Calu3 (cell line): Measurements from ENCODE around the gene AVPR2. TPM values are rescaled to one million over a fixed set of nuclear protein-coding genes. Genes with fewer than 3 reads are reported as not detected.

Experiments
- BruUV-seq: library from RNA; stranded (reverse); fragments of 400-500 nt; replicated peaks from 2 replicates; lab custom pipeline; 2021; lab: Mats Ljungman, UMichigan
- CTCF ChIA-PET: fragments of 300-600 bp; sonication (Branson Sonifier 250); formaldehyde crosslinking; loops from one replicate; lab custom pipeline; 2022; ENCODE audit warnings: antibody characterized with exemption; lab: Charles Lee
- DNase-seq: peaks from one replicate; pipeline ENCODE4 v3.0.0; 2022
- H3K27ac Mint-ChIP-seq: one replicate; pipeline ENCODE4 v1.8.0; 2022; ENCODE audit warnings: mixed read lengths; ENCODE audit not compliant: unreplicated experiment
- H3K27me3 Mint-ChIP-seq: one replicate; pipeline ENCODE4 v1.8.0; 2022; ENCODE audit warnings: mixed read lengths; ENCODE audit not compliant: unreplicated experiment
- H3K36me3 Mint-ChIP-seq: one replicate; pipeline ENCODE4 v1.8.0; 2022; ENCODE audit warnings: mild to moderate bottlenecking, moderate library complexity, mixed read lengths; ENCODE audit not compliant: insufficient read depth, unreplicated experiment
- H3K4me1 Mint-ChIP-seq: one replicate; pipeline ENCODE4 v1.8.0; 2022; ENCODE audit warnings: mild to moderate bottlenecking, low read depth, mixed read lengths; ENCODE audit not compliant: unreplicated experiment
- H3K4me3 Mint-ChIP-seq: one replicate; pipeline ENCODE4 v1.8.0; 2022; ENCODE audit warnings: mild to moderate bottlenecking, low read depth, moderate library complexity, mixed read lengths; ENCODE audit not compliant: unreplicated experiment
- H3K9me3 Mint-ChIP-seq: one replicate; pipeline ENCODE4 v1.8.0; 2022; ENCODE audit warnings: low read depth, mixed read lengths; ENCODE audit not compliant: unreplicated experiment
- CTCF ChIP-seq: fragments of 200-600 bp; IDR thresholded peaks from one replicate; pipeline ENCODE4 v1.8.0; 2022; ENCODE audit warnings: antibody characterized with exemption; ENCODE audit not compliant: unreplicated experiment
- intact Hi-C: fragments of 100-400 bp; cut with micrococcal nuclease; formaldehyde crosslinking; loops from one replicate; pipeline ENCODE4 v1.10.0; 2022; ENCODE audit not compliant: unreplicated experiment
- total RNA-seq: library from RNA; stranded (reverse); gene quantifications from 2 replicates; pipeline ENCODE4 v1.2.3, GENCODE V29; 2022

AVPR2 gene
- total RNA-seq, 1 experiment from 2014 or later, result not detected

- TF ChIP-seq CTCF, result no peak
These were observed 25.1 kb downstream of the AVPR2 start for GRCh38 chrX:153929576-153929975.

GRCh38 chrX:153930011-153930910, 25.8 kb downstream of the AVPR2 start:
- TF ChIP-seq CTCF, result no peak
- H3K9me3 Mint-ChIP-seq, result no peaks in the 10 kb centered on the region
- no peaks in the 10 kb centered on the region for H3K27me3 Mint-ChIP-seq
- peaks cover 8% of the 10 kb centered on the region for H3K4me1 Mint-ChIP-seq
- no peak overlapping the region for H3K27ac Mint-ChIP-seq
- H3K4me3 Mint-ChIP-seq, result no peak overlapping the region
- no TSS peak for BruUV-seq
- intact Hi-C loops, result no loop called here
- CTCF ChIA-PET, result no interaction called here
- peaks cover 58% of the 10 kb centered on the region for H3K36me3 Mint-ChIP-seq
- DNase-seq, result no peak

More at GRCh38 chrX:153929576-153929975, 25.1 kb downstream of the AVPR2 start:
- Mint-ChIP-seq H3K27ac (no peak overlapping the region), H3K4me3 (no peak overlapping the region), H3K27me3 (no peaks in the 10 kb centered on the region), H3K9me3 (no peaks in the 10 kb centered on the region), H3K4me1 (peaks cover 8% of the 10 kb centered on the region), H3K36me3 (peaks cover 54% of the 10 kb centered on the region)
- DNase-seq, result no peak
- intact Hi-C loops, result no loop called here
- CTCF ChIA-PET, result no interaction called here
- no TSS peak for BruUV-seq

GRCh38 chrX:153931151-153931550, 26.7 kb downstream of the AVPR2 start:
- DNase-seq, result no peak
- TF ChIP-seq CTCF, result no peak
- Mint-ChIP-seq H3K27me3 (no peaks in the 10 kb centered on the region), H3K4me1 (peaks cover 8% of the 10 kb centered on the region), H3K4me3 (no peak overlapping the region), H3K36me3 (peaks cover 63% of the 10 kb centered on the region), H3K9me3 (no peaks in the 10 kb centered on the region), H3K27ac (no peak overlapping the region)
- CTCF ChIA-PET, result no interaction called here
- intact Hi-C loops, result no loop called here
- BruUV-seq, result no TSS peak

- no peak for TF ChIP-seq CTCF
- DNase-seq, result no peak
- no peak overlapping the region for H3K4me3 Mint-ChIP-seq
- no peaks in the 10 kb centered on the region for H3K9me3 Mint-ChIP-seq
- CTCF ChIA-PET, result no interaction called here
- H3K36me3 Mint-ChIP-seq, result peaks cover 59% of the 10 kb centered on the region
- H3K27ac Mint-ChIP-seq, result no peak overlapping the region
- no peaks in the 10 kb centered on the region for H3K27me3 Mint-ChIP-seq
- BruUV-seq, result no TSS peak
- H3K4me1 Mint-ChIP-seq, result peaks cover 8% of the 10 kb centered on the region
- intact Hi-C loops, result no loop called here
These were observed 27.3 kb downstream of the AVPR2 start for GRCh38 chrX:153931748-153932147.
